NCI-H2081 treated with DMSO at 0.1 percent for 48 hours (cell line): ENCODE measurements around the gene SDK2.

Source experiments
- DNase-seq: peaks from one replicate; lab custom pipeline; 2025; lab: John Stamatoyannopoulos, UW

SDK2 gene

GRCh38 chr17:73553311-73553710, 90.9 kb downstream of the SDK2 start:
- DNase-seq = no peak

GRCh38 chr17:73552300-73553048, 91.8 kb downstream of the SDK2 start:
- DNase-seq = no peak

GRCh38 chr17:73551759-73552158, 92.5 kb downstream of the SDK2 start:
- no peak for DNase-seq

- DNase-seq = no peak
Observed at GRCh38 chr17:73551144-73551543, 93.1 kb downstream of the SDK2 start.

- no peak for DNase-seq
Observed at GRCh38 chr17:73550556-73550955, 93.7 kb downstream of the SDK2 start.

- DNase-seq = no peak
Observed at GRCh38 chr17:73549841-73550430, 94.3 kb downstream of the SDK2 start.

- DNase-seq = no peak
Observed at GRCh38 chr17:73548620-73549311, 95.5 kb downstream of the SDK2 start.

- DNase-seq = no peak
Observed at GRCh38 chr17:73547790-73548189, 96.5 kb downstream of the SDK2 start.

- DNase-seq = no peak
Observed at GRCh38 chr17:73546770-73547536, 97.3 kb downstream of the SDK2 start.

- no peak for DNase-seq
Observed at GRCh38 chr17:73546114-73546513, 98.1 kb downstream of the SDK2 start.

GRCh38 chr17:73545109-73546032, 98.9 kb downstream of the SDK2 start:
- no peak for DNase-seq

- no peak for DNase-seq
Observed at GRCh38 chr17:73544333-73544732, 99.9 kb downstream of the SDK2 start.

GRCh38 chr17:73542323-73542722, 101.9 kb downstream of the SDK2 start:
- DNase-seq = no peak

GRCh38 chr17:73541561-73541981, 102.7 kb downstream of the SDK2 start:
- no peak for DNase-seq

GRCh38 chr17:73541111-73541510, 103.1 kb downstream of the SDK2 start:
- DNase-seq = no peak

- DNase-seq = no peak
Observed at GRCh38 chr17:73539166-73539565, 105.1 kb downstream of the SDK2 start.

- DNase-seq = no peak
Observed at GRCh38 chr17:73538445-73538844, 105.8 kb downstream of the SDK2 start.

GRCh38 chr17:73536700-73537605, 107.3 kb downstream of the SDK2 start:
- no peak for DNase-seq

- DNase-seq = no peak
Observed at GRCh38 chr17:73535746-73536145, 108.5 kb downstream of the SDK2 start.

- DNase-seq = no peak
Observed at GRCh38 chr17:73534209-73534909, 109.9 kb downstream of the SDK2 start.
